ES-I3 (cell line): ENCODE results near the gene C1QL2.

Experiments used
- H3K36me3 ChIP-seq: 2 replicates; pipeline ENCODE4 v1.6.1; 2013; ENCODE audit warnings: mild to moderate bottlenecking, low read length, control low read depth, moderate library complexity; ENCODE audit not compliant: insufficient read depth
- H3K4me1 ChIP-seq: 2 replicates; pipeline ENCODE4 v1.6.1; 2013; ENCODE audit warnings: mild to moderate bottlenecking, control low read depth, low read length; ENCODE audit not compliant: insufficient read depth
- H3K9ac ChIP-seq: 2 replicates; pipeline ENCODE4 v1.6.1; 2013; ENCODE audit warnings: low read depth, mild to moderate bottlenecking, low read length, moderate library complexity
- H3K9me3 ChIP-seq: 2 replicates; pipeline ENCODE4 v1.6.1; 2013; ENCODE audit warnings: mild to moderate bottlenecking, low read length, moderate library complexity; ENCODE audit not compliant: control insufficient read depth, insufficient read depth

C1QL2 gene

DNA sequence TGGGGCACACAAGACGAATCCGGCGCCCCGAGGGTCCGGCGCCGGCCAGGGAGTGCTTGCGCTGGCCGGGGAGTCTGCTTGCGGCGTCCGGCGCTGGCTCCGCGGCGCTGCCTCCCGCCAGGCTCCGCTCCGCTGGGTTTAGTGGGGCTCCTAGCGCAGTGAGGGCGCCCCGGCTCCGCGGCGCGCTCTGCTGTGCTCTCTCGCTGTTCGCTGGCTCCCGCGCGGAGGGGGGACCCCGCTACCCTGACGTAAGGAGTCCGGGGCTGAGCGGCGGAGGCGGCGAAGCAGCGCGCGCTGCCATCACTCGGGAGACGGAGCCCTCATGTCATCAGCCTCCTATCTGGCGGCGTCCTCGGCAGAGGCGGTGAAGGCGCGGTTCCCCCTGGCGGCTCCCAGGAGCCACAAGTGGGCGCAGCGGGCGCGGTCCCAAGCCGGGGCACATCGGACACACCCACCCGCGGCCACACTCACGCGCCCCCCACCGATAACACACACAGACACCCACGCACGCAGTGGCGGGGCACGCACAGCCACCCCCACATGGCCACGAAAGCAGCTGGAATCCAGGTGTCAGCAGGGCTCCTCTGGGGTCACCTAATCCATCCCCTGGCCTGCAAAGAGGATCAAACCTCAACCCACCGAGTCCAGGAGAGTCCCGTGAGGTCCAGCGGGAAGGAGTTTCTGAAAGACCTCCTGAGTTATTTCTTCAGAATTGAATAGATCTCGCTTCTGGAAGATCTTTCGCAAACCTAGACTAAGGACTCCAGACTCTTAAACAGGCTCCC is at the start of gene C1QL2:
Gene C1QL2, minus strand, starts transcription at position 189 of the 785 bp plus-strand sequence. CDS start 482 bp downstream, outside the sequence.
- Histone ChIP-seq H3K4me1 (peaks cover 13% of the 10 kb centered on the region), H3K36me3 (no peaks in the 10 kb centered on the region), H3K9me3 (no peaks in the 10 kb centered on the region), H3K9ac (peak within 1 kb of the TSS; percentile 70; the same call in 1 of the 2 replicates)

- no peaks in the 10 kb centered on the region for H3K9me3 ChIP-seq
- no peak overlapping the region for H3K9ac ChIP-seq
- H3K36me3 ChIP-seq = no peaks in the 10 kb centered on the region
- H3K4me1 ChIP-seq = peaks cover 7% of the 10 kb centered on the region; the same call in 1 of the 2 replicates
Measured at GRCh38 chr2:119207447-119207846, 48.9 kb upstream of the C1QL2 start.

DNA sequence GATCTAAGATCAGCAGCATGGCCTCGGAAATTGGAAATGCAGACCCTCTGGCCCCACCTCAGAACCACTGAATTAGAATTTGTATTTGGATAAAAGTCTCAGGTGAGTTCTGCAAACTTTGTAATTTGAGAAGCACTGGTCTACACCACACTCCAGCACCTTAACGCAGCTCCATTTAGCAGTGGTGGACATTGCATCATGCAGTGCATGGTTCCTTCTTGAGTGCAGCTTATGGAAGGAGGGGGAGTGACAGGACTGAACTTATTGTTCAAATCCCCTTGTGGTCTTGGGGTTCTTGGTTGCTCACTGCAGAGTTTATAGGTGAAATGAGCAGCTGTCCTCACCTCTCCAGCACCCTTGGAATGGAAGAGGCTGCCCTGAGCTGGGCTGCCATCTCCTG is 47.6 kb upstream of the C1QL2 start:
- Histone ChIP-seq H3K9ac (no peak overlapping the region), H3K36me3 (no peaks in the 10 kb centered on the region), H3K4me1 (peaks cover 7% of the 10 kb centered on the region; the same call in 1 of the 2 replicates)

GRCh38 chr2:119205001-119205706 is 46.6 kb upstream of the C1QL2 start:
- H3K4me1 ChIP-seq = peaks cover 7% of the 10 kb centered on the region; the same call in 1 of the 2 replicates
- H3K9ac ChIP-seq = no peak overlapping the region
- no peaks in the 10 kb centered on the region for H3K36me3 ChIP-seq
- no peaks in the 10 kb centered on the region for H3K9me3 ChIP-seq

More for the DNA sequence above, 47.6 kb upstream of the C1QL2 start:
- no peaks in the 10 kb centered on the region for H3K9me3 ChIP-seq

GRCh38 chr2:119204525-119204924 is 46.0 kb upstream of the C1QL2 start:
- Histone ChIP-seq H3K9me3 (no peaks in the 10 kb centered on the region), H3K36me3 (no peaks in the 10 kb centered on the region), H3K9ac (no peak overlapping the region), H3K4me1 (peaks cover 7% of the 10 kb centered on the region; the same call in 1 of the 2 replicates)

- Histone ChIP-seq H3K9me3 (no peaks in the 10 kb centered on the region), H3K4me1 (peaks cover 6% of the 10 kb centered on the region), H3K9ac (no peak overlapping the region), H3K36me3 (no peaks in the 10 kb centered on the region)
Measured at GRCh38 chr2:119202610-119203310, 44.2 kb upstream of the C1QL2 start.

- no peaks in the 10 kb centered on the region for H3K9me3 ChIP-seq
- no peak overlapping the region for H3K9ac ChIP-seq
- no peaks in the 10 kb centered on the region for H3K36me3 ChIP-seq
- peaks cover 13% of the 10 kb centered on the region for H3K4me1 ChIP-seq
Measured at GRCh38 chr2:119201815-119202214, 43.3 kb upstream of the C1QL2 start.

- Histone ChIP-seq H3K9ac (no peak overlapping the region), H3K9me3 (no peaks in the 10 kb centered on the region), H3K36me3 (no peaks in the 10 kb centered on the region), H3K4me1 (peaks cover 24% of the 10 kb centered on the region)
Measured at GRCh38 chr2:119198240-119198840, 39.8 kb upstream of the C1QL2 start.

DNA sequence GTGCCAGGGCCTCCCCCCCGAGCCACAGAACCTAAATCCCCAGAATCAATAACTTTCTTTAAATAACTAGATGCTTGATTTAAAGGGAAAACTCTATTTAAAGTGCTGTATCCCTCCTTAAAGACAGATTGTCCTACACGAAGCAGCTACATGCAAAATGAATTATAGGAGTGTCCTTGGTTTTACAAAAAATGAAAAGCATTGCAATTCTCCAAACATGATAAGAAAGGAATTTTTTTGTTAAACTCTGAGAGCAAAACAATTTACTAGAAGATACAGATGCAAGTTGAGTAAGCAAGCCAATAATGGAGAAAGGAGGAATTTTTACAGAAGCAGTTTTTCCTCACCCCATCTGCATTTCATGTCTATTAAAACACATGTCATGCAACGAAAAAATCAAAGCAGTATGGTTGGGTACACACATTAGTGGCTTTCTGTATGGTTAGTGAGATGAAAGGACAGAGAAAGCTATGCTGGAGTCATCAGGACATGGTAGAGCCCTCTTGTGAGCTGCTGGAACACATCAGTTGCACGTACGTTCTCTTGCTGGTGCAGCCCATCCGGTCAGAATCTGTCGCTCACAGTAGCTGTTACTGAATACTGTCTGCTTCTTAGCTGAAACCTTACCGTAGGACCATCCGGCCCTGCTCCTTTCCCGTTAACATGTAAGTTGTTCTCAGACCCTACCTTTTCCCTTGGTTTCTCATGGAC is 39.1 kb upstream of the C1QL2 start:
- Histone ChIP-seq H3K9ac (no peak overlapping the region), H3K36me3 (no peaks in the 10 kb centered on the region), H3K4me1 (peaks cover 24% of the 10 kb centered on the region), H3K9me3 (no peaks in the 10 kb centered on the region)

DNA sequence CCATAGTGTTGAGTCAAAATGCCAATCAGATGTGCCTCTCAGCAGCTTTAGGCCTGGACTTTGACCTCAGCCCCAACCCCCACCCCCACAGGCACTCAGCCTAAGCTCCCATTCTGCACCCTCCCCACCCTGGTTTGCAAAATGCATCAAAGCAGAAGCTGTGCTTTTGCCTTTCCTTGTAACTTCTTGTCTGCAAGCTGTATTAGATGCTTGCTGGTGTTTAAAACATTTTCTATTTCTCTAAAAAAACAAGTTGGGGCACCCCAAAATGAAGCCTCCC is 38.5 kb upstream of the C1QL2 start:
- no peaks in the 10 kb centered on the region for H3K9me3 ChIP-seq
- H3K4me1 ChIP-seq = peaks cover 24% of the 10 kb centered on the region
- H3K36me3 ChIP-seq = no peaks in the 10 kb centered on the region
- no peak overlapping the region for H3K9ac ChIP-seq

GRCh38 chr2:119196301-119197125 is 38.0 kb upstream of the C1QL2 start:
- peaks cover 24% of the 10 kb centered on the region for H3K4me1 ChIP-seq
- H3K9me3 ChIP-seq = no peaks in the 10 kb centered on the region
- no peaks in the 10 kb centered on the region for H3K36me3 ChIP-seq
- no peak overlapping the region for H3K9ac ChIP-seq

GRCh38 chr2:119195887-119196286 is 37.3 kb upstream of the C1QL2 start:
- Histone ChIP-seq H3K9ac (no peak overlapping the region; the same call in 1 of the 2 replicates), H3K9me3 (no peaks in the 10 kb centered on the region), H3K4me1 (peaks cover 24% of the 10 kb centered on the region)

GRCh38 chr2:119195001-119195400 is 36.5 kb upstream of the C1QL2 start:
- Histone ChIP-seq H3K36me3 (no peaks in the 10 kb centered on the region), H3K9me3 (no peaks in the 10 kb centered on the region), H3K9ac (no peak overlapping the region), H3K4me1 (peaks cover 24% of the 10 kb centered on the region)

More at GRCh38 chr2:119195887-119196286, 37.3 kb upstream of the C1QL2 start:
- H3K36me3 ChIP-seq = no peaks in the 10 kb centered on the region
